ENCODE results near the gene CBR4. TPM values are rescaled to one million over a fixed set of nuclear protein-coding genes. Genes with fewer than 3 reads are reported as not detected.
"Not testable (repeated sequence)": the region's sequence is repeated elsewhere in the genome, so short reads cannot be mapped to it uniquely, and the experiment has no call there.

CBR4 gene
- polyA plus RNA-seq (2013, experiment 1 of 2; ENCODE audit: insufficient read length) = 8.3 TPM
- 7.5 TPM for polyA plus RNA-seq (2013, experiment 2 of 2; ENCODE audit: insufficient read length)

DNA sequence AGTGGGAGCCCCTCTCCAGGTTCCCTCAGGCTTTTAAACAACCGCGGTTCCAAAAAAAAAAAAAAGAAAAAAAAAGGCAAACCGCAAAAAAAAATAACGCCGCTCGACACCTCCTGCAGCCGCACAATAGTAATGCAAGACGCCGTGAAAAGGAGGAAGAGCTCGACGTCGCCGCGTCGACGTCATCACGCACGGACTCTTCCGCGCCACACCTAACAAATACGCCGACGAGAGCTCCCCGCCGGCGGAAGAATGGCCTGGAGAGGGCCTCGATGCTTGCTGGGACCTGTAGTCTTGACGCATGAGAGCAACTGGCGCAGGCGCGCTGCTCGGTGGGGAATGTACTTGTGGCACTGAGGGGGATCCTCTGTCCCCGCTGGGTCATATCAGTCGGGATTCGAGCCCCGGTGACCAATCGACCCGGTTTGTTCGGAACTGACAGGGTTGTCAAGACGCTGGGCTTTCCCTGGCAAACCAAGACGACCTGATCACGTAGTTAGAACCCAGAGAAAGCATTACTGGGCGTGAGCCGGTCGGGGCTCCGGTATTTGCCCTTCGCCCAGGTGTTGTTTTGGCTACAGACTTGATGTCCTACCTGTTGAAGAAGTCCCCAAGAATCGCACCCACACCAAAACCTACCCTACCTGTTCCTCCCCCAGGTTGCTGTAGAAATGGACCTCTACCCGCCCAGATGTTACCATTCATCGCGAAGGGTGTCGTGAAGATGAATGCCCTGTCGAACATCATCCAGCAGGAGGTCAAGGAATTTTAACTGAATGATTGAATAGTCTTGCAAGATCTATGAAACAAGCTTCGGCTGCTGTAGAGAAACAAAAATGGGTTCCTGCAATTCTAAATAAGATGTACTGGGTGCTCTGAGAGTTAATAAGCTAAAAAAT is at the start of gene CBR4:
Gene CBR4 (minus strand): TSS at position 131 of the 899 bp plus-strand sequence. CDS start 166 bp downstream, outside the sequence.
- peak; percentile 99 for DNase-seq

DNA sequence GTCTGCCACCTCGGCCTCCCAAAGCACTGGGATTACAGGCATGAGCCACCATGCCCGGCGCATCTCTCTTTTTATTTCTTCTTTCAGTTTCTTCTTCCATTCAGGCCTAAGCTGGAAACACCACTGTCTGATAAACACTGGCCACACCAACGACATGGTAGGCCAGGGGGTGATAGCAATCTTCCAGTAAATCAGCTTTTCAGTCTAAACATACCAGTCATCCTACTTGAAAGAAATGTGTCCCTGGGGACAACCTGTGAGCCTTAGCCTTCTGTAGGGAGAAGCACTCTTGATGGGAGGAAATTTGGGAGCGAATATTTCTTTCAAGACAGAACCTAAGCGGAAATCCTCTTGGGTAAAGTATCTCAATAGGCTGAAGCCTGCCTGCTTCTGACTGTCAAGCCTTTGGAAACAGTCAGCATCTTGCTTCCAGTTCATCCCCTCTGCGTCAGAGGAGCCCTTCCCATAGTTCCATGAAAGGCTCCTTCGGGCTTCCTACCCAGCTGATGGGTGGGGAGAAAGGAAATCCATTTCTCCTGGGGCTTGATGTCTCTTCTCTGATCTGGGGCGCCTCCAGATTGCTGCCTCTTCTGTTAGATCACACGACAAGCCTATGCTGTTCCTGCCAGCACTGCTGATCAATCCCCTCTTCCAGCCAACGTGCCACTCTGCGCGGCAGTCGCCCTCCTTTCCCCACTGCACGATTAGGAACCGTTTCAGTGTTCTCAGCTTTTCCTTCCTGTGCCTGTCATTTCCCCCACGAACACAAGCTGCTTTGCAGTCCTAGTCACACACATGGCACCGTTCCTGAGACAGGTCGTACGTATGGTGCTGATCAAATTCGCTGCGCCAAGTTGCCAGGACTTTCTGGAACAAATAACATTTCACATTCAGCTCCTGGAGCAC is 49.5 kb upstream of the CBR4 start:
- peak; percentile 57 for DNase-seq

DNA sequence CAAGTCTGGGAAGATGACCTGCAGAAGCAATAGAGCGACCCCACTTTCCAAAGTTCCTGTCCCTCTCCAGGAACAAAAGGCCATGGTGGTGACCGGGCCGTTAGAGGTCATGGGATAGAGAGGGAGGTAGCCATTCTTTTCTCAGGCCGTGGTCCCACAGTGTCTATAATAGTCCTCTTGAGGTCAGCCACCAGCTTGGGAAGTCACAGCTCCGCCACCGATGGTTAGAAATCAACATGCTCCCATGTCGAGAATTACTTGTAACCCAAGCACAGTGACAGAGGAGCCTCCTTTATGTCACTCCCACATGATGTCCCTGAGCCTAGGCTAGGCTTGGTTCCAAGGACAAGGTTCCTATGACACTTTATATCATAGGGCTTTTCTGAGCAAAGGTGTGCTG is 48.3 kb upstream of the CBR4 start:
- DNase-seq = no peak

DNA sequence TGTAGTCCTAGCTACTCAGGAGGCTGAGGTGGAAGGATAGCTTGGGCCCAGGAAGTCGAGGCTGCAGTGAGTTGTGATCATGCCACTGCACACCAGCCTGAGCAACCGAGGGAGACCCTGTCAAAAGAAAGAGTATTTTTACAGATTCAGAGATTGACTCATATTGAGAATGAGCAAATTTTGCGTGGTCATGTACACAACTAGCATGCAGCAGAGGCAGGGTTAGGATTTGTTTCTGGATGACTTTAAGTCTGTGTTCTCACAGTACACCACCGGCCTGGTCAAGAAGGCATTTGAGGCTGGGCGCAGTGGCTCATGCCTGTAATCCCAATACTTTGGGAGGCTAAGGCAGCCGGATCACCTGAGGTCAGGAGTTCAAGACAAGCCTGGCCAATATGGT is 44.8 kb upstream of the CBR4 start:
- DNase-seq = no peak

DNA sequence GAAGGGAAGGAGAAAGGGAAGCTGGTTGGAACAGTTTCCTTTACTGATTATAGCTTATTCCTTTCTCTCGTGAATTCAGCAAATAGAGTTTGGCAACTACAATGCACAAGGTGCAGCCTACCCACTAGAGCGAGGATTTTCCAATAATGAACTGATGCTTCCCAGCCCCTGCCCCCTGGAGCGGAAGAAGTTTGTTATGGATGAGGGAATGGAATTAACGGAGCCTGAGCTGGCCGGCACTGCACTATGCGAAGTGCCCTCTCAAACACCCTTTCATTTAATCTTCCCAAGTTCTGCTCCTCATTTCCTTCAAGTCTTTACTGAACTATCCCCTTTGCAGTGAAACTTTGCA is 42.5 kb upstream of the CBR4 start:
- no peak for DNase-seq

DNA sequence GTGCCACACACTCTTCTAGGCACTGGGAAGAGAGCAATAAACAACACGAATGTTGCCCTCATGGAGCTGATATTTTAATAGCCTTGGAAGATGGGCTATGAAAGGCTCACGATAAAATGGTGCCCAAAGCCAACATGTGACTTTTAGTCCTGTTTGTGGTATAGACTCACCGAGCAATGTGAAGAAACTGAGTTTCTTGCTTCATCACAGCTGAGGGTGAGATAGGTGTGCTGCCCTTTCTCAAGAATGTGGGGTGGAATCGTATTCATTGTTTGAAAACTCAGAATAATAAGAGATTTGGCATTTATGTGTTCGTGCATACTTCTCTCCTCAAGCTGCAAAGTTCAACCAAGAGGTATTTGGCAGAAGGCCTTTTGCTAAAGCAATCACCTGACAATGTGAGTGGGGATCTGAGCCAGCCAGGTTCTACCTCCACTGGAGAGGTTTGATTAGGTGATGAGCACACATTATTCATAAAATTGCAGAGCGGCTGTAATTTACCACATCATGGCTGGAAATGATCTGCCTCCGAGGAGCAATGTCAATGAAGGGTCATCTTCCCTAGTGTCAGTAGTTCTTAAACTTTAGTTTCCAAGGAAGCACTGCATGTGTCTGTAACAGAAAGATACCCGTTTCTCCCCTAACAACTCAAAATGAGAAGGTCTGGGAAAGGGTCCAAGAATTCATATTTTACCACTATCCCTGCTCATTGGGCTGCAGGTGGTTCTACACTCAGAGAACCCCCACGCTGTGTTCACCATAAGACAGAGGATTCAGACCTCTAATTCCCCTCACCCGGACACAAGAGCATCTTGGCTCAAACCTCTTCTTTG is 41.9 kb upstream of the CBR4 start:
- DNase-seq = no peak

DNA sequence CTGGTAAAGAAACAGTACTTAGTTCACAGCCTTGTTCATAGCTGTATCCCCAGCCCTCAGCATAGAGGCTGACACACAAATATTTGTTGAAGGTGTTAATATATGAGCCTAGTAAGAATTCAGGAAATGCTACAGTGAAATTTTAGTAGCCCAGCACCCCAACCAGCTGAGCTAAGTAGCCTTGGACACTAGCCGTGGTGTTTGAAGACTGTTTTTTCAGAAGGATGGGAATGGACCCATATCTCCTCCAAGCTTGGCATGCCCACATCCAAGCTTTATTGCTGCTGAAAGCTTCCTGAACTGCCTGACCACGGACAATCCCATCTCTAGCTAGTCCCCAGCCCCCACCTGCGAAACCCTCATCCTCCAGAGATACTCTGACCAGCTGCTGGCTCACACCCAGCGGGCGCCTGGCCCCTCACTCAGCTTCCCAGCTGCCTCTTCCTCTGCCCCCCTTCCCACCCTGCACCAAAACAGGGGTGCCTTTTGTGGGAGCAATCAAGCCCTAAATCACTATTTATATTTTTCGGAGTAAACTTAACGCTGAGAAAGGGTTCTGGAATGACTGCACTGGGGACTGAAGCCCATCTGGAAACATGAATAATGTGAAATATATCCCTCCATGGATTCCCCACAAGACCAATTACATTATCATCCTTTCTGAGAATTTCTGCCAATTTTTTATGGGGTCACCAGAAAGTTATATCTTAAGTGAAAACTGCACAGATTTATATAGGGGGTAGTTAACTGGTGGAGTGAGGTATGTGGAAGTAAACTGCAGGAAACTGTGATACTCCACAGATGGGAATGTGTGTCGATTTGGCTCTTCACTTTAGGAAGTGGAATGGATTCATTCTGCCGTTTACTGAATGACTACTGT is 41.1 kb upstream of the CBR4 start:
- DNase-seq = no peak

DNA sequence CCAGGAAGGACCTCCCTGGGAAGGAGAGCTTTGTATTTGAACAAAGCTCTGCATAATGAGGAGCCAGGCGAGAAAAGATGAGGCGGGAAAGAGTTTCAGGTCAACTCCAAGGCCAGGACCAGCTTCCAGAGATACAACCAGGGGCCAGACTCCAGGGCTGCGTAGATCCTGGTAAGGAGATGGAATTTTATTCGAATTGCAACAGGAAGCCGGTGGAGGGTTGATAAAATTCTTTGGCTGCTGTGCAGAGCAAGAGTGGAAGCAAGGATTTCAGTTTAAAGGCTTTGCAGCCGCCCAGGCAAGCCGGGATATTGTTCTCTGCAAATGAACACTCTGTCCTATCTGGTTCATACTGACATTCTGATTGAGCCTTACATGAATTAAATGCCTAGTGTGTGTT is 40.2 kb upstream of the CBR4 start:
- DNase-seq = no peak

DNA sequence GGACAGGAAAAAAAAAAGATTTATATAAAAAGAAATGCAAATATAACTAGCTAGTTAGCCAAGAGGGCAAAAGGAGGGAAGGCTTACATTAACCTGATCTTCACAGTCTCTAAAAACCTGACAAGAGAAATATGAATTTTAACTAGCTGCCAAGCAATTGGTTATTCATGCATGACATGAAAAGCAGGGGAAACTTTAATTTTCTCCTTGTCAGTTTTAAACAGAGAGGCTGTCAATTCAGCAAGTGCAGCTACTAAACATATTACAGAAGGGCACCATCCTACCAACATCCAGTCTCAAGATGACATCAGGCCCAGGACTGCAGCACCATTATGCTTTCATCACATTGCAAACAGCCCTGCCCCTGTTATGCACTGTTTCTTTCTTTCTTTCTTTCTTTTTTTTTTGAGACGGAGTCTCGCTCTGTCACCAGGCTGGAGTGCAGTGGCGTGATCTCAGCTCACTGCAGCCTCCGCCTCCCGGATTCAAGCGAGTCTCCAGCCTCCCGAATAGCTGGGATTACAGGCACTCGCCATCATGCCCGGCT is 38.9 kb upstream of the CBR4 start:
- no peak for DNase-seq

DNA sequence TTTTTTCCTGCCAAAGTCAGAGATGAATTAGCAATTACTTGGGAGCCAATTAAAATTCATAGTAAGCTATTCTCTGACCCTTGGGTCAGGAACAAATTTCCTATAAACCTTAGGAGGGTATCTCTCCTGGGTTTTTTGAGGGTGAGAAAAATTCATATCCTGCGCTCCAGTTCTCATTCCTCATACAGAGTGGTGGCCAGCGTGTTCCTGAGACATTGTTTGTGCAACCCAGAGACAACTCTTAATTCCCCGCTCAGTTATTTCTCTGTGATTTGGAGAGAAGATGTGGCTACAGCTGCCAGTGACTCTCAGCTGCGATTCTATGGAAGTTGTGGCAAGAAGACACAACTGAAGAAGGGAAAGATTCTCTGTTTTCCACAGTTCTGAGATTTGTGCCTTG is 37.9 kb upstream of the CBR4 start:
- no peak for DNase-seq

DNA sequence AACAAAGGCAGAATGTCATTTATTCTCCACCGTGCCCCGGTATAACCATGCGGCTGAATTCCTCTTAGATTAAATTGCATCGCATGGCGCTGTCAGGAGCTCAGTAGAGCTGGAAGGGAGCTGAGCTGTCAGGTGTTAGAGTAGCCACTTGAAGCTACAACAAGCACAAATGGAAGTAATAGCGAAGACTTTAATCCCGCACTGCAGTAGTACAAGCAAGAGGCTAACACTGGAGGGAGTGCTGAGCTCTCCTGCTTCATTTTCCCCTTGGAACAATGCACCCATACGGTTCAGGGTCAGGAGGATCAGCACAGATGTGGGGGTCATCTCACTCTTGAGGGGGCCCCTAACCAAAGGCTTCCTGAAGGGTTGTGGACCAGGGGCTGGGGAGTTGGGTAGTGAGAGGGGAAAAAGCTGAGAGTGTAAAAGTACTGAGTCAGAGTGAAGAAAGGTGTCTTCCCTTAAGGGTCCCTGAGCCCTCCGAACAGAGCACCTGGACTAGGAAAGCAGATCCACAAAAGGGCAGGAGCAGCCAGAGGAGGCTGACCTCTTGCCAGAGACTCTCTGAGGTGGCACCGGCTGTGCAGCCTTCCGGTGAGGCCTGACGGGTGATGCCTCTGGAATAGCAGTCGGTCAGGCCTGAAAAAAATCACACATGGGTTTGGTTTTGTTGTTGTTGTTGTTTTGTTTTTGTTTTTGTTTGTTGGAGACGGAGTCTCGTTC is 36.0 kb upstream of the CBR4 start:
- DNase-seq = no peak

DNA sequence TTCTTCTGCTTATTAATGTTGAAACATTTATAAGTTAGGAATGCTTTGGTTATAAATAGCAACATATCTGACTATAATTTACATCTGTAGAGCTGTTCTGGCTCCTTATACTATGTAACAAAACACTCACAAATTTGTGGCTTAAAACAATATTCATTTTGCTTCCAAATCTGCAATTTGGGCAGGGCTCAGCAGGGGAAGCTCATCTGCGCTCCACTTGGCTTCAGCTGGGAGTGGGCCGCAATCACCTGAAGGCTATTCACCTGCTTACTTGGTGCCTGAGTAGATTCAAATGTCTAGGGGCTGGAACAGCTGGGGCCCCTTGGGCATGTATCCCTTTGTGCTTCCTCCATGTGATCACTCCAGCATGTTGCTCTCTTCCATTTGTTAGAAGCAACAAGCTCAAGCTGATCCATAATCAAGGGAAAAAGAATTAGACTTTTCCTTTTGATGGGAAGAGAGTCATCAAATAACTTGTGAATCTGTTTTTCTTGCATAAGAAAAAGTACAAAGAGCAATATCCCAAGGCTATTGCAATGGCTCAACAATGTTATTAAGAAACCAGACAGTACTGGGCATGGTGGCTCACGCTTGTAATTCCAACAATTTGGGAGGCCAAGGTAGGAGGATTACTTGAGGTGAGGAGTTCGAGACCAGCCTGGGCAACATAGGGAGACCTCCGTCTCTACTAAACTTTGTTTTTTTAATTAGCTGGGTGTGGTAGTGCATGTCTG is 34.8 kb upstream of the CBR4 start:
- DNase-seq = no peak

DNA sequence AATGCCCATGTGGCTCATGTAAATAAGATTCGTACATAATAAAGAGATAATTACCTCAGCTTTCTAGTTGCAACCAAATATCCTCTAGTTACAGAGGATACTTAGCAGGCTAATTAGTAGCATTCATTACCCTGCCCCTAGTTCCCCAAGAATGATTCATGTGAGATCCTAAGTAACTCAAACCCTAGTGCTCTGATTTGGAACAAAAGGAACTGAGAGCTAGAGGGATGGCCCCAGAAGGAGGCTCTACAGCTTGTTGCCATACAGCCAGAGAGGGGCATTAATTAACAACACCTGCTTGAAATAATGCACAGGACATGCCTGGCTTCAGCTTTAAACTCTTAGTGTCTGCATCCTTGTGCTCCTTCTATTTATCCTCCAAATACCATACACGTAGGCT is 32.6 kb upstream of the CBR4 start:
- no peak for DNase-seq

DNA sequence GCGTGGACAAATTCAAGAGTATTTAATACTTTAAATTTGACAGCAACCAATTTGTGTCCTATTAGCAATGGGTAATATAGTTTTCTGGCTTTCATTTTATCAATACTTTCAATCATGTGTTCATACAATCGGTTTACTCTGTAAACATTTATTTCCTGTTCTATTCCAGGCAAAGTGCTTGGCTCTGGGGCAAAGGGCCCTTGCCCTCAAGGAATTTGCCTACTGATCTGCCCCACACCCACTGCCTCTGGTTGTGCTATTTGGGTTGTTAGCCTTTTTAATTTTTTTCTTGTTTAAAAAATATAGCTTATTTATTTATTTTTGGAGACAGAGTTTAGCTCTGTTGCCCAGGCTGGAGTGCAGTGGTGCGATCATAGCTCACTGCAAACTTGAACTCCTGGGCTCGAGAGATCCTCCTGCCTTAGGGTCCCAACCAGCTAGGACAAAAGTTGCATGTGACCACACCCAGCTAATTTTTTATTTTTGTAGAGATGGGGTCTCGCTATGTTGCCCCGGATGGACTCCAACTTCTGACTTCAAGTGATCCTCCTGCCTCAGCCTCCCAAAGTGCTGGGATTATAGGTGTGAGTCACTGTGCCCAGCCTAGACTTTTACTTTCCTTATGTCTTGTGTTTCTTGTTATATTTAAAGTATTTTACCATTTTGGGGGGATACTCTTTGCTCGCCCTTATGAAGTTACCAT is 30.7 kb upstream of the CBR4 start:
- no peak for DNase-seq

DNA sequence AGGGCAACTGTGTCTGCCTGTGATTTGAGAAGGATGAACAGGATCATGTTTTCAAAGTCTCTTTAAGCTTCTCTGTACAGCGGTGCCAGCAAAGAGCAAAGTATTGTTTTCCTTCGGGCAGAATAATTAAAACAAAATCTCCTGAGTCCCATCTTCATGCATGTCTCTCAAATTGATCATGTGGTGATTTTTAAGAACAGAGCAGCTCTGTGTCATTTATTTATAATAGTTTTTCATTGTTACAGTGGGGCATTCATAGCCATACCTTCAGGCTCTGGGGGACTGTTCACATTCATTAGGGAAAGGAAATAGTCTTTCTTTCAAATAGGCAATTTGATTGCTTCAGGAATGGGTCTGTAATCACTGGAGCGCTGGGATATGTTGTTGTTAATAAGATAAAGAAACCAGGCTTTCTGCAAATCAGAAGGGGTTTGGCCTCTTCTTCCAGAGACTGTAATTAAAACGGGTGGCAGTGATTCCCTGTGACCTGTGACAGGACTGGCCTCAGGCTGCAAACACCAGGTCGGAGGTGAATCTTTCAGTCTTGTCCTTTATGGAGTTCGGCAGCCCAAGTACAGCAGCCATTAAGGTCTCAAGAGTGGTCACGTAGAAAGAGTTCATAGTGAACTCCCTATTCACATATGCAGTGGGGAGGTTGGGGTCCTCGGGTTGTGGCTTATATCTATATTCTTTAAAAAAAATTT is 29.3 kb upstream of the CBR4 start:
- no peak for DNase-seq

DNA sequence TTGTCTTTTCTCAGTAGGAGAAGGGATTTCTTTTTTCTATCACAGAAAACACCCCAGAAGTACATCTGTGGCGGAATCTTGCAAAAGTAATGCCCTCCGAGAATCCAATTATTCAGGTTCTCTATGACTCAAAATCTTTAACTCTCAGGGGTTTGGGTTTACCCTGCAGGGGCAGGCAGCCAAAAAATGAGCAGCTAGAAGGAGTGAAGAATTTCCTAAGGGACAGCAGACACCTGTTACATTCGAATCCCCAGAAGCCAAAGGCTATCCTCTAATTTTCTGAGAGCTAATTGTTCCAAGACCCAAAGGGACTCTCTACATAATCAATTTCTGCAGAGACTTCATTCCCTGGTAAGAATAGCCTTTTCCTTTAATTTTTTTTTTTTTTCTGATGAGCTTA is 27.5 kb upstream of the CBR4 start:
- DNase-seq = no peak

DNA sequence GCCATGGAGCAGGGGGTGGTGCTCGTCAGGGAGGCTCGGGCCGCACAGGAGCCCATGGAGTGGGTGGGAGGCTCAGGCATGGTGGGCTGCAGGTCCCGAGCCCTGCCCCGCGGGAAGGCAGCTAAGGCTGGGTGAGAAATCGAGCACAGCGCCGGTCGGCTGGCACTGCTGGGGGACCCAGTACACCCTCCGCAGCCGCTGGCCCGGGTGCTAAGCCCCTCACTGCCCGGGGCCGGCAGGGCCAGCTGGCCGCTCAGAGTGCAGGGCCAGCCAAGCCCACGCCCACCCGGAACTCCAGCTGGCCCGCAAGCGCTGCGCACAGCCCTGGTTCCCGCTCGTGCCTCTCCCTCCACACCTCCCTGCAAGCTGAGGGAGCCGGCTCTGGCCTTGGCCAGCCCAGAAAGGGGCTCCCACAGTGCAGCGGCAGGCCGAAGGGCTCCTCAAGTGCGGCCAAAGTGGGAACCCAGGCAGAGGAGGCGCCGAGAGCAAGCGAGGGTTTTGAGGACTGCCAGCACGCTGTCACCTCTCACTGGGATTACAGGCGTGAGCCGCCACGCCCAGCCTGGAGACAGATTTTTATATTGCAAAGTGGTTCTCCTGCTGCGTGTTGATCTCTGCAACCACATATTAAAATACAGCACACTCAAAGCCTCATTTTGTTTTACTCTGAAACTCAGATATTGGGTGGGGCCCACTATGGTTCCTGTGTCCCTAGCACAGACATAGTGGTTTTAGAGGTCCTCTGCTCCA is 26.0 kb upstream of the CBR4 start:
- DNase-seq = not testable (repeated sequence)

DNA sequence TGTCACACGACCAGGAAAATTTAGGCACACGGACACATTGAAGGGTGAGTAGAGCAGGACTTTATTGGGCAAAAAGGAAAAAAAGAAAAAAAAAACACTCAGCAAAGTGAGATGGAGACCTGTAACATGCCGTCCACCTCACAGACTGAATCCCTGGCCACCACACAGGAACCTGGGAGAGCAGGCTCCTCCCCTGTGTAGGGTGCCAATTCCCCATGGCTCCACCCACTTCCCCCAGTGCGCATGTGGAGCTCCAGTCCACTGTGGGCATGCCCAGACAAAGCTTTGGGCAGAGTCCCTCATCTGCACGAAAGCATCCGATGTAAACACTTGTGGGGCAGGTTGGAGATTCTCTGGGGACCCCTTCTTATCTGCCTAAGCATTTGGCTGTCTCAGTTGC is 23.6 kb upstream of the CBR4 start:
- no peak for DNase-seq

Data from fibroblast of skin of back (primary cell).